ENCODE results near the gene POLR1D. TPM values are rescaled to one million over a fixed set of nuclear protein-coding genes. Genes with fewer than 3 reads are reported as not detected.

POLR1D gene
- total RNA-seq, 1 experiment from 2014 or later: 75.6 TPM

DNA sequence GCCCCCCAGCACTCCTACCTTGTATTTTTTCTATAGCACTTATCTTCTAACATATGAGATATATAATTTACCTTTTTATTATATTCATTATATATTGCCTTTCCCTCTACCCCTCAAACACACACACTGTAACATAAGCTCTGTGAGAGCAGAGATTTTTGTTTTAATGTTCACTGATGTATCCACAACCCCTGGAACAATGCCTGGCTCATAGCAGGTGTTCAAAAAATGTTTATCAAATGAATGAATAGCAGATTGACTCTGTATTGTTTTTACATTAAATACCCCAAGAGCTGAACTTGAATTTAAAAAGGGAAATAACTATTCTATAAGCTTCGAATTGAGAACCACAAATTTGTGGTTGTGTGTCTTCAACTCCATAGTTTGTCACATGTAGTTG, 11.0 kb downstream of the POLR1D start:
- CTCF ChIA-PET: no interaction called here
- no peak for DNase-seq (ENCODE audit: low read depth, low spot score)

DNA sequence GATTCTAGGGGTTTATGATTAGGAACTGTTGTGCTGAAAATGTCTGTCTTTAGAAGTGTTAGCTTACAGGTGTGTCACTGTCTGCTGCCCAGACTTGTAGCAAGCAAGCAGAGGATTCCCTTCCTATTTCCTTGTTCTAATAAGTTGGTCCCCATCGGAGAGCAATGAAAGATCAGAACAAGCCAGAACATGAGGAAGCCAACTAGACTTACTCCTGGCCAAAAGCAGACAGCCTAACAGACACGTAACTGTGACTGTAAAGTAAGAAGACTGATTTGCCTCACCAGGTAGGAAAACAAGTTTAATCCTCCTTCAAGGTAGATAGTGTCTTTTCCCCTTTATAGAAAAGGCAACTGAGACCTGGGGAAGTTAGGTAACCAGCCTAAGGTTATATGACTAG, 12.5 kb downstream of the POLR1D start:
- H3K27ac ChIP-seq (ENCODE audit: low read length): no peak overlapping the region
- no peaks in the 10 kb centered on the region for H3K27me3 ChIP-seq (ENCODE audit: control insufficient read depth, insufficient read depth, low read length)
- in situ Hi-C loops (cut with HindIII; ENCODE audit: low pct_unique_long_range_greater_than_20kb, low sequenced_read_pairs): no loop called here
- no TSS peak for BruUV-seq (replicated peaks)
- no peaks in the 10 kb centered on the region for H3K9me3 ChIP-seq (ENCODE audit: control insufficient read depth, insufficient read depth, low read depth, low read length)
- TF ChIP-seq POLR2AphosphoS5 (IDR thresholded peaks at IDR 0.05; ENCODE audit: low read depth, low read length) (no peak), TCF7L2 (IDR thresholded peaks at IDR 0.05; ENCODE audit: low read depth, low read length) (no peak), SIN3A (IDR thresholded peaks at IDR 0.05; ENCODE audit: borderline replicate concordance, insufficient read depth, low read depth, low read length) (no peak)
- TF ChIP-seq, protein P1, sequence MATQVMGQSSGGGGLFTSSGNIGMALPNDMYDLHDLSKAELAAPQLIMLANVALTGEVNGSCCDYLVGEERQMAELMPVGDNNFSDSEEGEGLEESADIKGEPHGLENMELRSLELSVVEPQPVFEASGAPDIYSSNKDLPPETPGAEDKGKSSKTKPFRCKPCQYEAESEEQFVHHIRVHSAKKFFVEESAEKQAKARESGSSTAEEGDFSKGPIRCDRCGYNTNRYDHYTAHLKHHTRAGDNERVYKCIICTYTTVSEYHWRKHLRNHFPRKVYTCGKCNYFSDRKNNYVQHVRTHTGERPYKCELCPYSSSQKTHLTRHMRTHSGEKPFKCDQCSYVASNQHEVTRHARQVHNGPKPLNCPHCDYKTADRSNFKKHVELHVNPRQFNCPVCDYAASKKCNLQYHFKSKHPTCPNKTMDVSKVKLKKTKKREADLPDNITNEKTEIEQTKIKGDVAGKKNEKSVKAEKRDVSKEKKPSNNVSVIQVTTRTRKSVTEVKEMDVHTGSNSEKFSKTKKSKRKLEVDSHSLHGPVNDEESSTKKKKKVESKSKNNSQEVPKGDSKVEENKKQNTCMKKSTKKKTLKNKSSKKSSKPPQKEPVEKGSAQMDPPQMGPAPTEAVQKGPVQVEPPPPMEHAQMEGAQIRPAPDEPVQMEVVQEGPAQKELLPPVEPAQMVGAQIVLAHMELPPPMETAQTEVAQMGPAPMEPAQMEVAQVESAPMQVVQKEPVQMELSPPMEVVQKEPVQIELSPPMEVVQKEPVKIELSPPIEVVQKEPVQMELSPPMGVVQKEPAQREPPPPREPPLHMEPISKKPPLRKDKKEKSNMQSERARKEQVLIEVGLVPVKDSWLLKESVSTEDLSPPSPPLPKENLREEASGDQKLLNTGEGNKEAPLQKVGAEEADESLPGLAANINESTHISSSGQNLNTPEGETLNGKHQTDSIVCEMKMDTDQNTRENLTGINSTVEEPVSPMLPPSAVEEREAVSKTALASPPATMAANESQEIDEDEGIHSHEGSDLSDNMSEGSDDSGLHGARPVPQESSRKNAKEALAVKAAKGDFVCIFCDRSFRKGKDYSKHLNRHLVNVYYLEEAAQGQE (IDR thresholded peaks at IDR 0.05; ENCODE audit: insufficient read depth in 1 of 2, low read depth in 2 of 2, low read length in 1 of 2): no peak
- TF ChIP-seq, protein P2, sequence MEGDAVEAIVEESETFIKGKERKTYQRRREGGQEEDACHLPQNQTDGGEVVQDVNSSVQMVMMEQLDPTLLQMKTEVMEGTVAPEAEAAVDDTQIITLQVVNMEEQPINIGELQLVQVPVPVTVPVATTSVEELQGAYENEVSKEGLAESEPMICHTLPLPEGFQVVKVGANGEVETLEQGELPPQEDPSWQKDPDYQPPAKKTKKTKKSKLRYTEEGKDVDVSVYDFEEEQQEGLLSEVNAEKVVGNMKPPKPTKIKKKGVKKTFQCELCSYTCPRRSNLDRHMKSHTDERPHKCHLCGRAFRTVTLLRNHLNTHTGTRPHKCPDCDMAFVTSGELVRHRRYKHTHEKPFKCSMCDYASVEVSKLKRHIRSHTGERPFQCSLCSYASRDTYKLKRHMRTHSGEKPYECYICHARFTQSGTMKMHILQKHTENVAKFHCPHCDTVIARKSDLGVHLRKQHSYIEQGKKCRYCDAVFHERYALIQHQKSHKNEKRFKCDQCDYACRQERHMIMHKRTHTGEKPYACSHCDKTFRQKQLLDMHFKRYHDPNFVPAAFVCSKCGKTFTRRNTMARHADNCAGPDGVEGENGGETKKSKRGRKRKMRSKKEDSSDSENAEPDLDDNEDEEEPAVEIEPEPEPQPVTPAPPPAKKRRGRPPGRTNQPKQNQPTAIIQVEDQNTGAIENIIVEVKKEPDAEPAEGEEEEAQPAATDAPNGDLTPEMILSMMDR (IDR thresholded peaks at IDR 0.05): no peak
- DNase-seq (ENCODE audit: low read depth, low spot score) (no peak), ATAC-seq (no peak)
- no peak overlapping the region for H3K4me3 ChIP-seq (ENCODE audit: low read depth in 2 of 2, low read length in 2 of 2)
- H3K36me3 ChIP-seq (ENCODE audit: control insufficient read depth, insufficient read depth, low read length): no peaks in the 10 kb centered on the region; the same call in 1 of the 2 replicates
- intact Hi-C loops (cut with micrococcal nuclease; ENCODE audit: unreplicated experiment): no loop called here
- POLR2A ChIA-PET: no interaction called here
- CTCF ChIA-PET: no interaction called here
- no peaks in the 10 kb centered on the region; the same call in 1 of the 2 replicates for H3K4me1 ChIP-seq (ENCODE audit: control insufficient read depth, insufficient read depth, low read length)

More for the DNA sequence above, 11.0 kb downstream of the POLR1D start:
- in situ Hi-C loops (cut with HindIII; ENCODE audit: low pct_unique_long_range_greater_than_20kb, low sequenced_read_pairs) (no loop called here), intact Hi-C loops (cut with micrococcal nuclease; ENCODE audit: unreplicated experiment) (no loop called here)
- no TSS peak for BruUV-seq (replicated peaks)
- no peak overlapping the region for H3K27ac ChIP-seq (ENCODE audit: low read length)
- TF ChIP-seq TCF7L2 (IDR thresholded peaks at IDR 0.05; ENCODE audit: low read depth, low read length): no peak
- TF ChIP-seq, protein P1 (IDR thresholded peaks at IDR 0.05; ENCODE audit: insufficient read depth in 1 of 2, low read depth in 2 of 2, low read length in 1 of 2): no peak
- TF ChIP-seq, protein P2 (IDR thresholded peaks at IDR 0.05): no peak
- no peaks in the 10 kb centered on the region for H3K27me3 ChIP-seq (ENCODE audit: control insufficient read depth, insufficient read depth, low read length)
- no peak overlapping the region for H3K4me3 ChIP-seq (ENCODE audit: low read depth in 2 of 2, low read length in 2 of 2)
- no peaks in the 10 kb centered on the region for H3K9me3 ChIP-seq (ENCODE audit: control insufficient read depth, insufficient read depth, low read depth, low read length)
- peaks cover 5% of the 10 kb centered on the region for H3K4me1 ChIP-seq (ENCODE audit: control insufficient read depth, insufficient read depth, low read length)
- no peaks in the 10 kb centered on the region; the same call in 1 of the 2 replicates for H3K36me3 ChIP-seq (ENCODE audit: control insufficient read depth, insufficient read depth, low read length)
- ATAC-seq: no peak
- POLR2A ChIA-PET: no interaction called here

Data from Panc1 (cell line).